ENCODE data around the gene LAT. TPM values are rescaled to one million over a fixed set of nuclear protein-coding genes. Genes with fewer than 3 reads are reported as not detected.
"Not testable (repeated sequence)": the region's sequence is repeated elsewhere in the genome, so short reads cannot be mapped to it uniquely, and the experiment has no call there.

LAT gene
- total and polyA plus RNA-seq, 2 experiments from 2014 or later = 2.4 to 2.9 TPM

GRCh38 chr16:28974437-28975157 is 10.3 kb upstream of the LAT start, which contains the start of gene SPNS1:
Gene SPNS1, plus strand, starts transcription at chr16:28974778. Its CDS starts 374 bp downstream, at chr16:28975152.
- Histone ChIP-seq H3F3A (ENCODE audit: insufficient read depth) (peaks cover 3% of the 10 kb centered on the region; the same call in 1 of the 2 replicates), H3K9ac (peak within 1 kb of the TSS; percentile 99), H2AFZ (peak within 1 kb of the TSS; percentile 97), H3K4me3 (peak within 1 kb of the TSS; percentile 96), H3K9me2 (ENCODE audit: insufficient read depth) (no peaks in the 10 kb centered on the region), H3K4me2 (ENCODE audit: unreplicated experiment) (peak within 1 kb of the TSS; percentile 97), H3K27me3 (replicated peaks; ENCODE audit: insufficient read depth) (no peaks in the 10 kb centered on the region), H3K36me3 (ENCODE audit: low read depth) (no peaks in the 10 kb centered on the region), H3K9me3 (ENCODE audit: low read depth) (no peaks in the 10 kb centered on the region), H4K20me1 (ENCODE audit: insufficient read depth) (no peaks in the 10 kb centered on the region), H3K79me2 (ENCODE audit: insufficient read depth) (peaks cover 33% of the 10 kb centered on the region), H3K4me1 (ENCODE audit: insufficient read depth) (0 out of 2 replicates have a peak, but pooled peaks cover 8% of the 10 kb centered on the region), H3K27ac (peak within 1 kb of the TSS; percentile 98)
- in situ Hi-C loops (cut with MboI) = no loop called here
- no peak for TF ChIP-seq EZH2phosphoT487 (IDR thresholded peaks at IDR 0.05; ENCODE audit: insufficient read depth, low read depth)
- no peak for TF ChIP-seq EZH2 (IDR thresholded peaks at IDR 0.05; ENCODE audit: insufficient read depth, poor library complexity, severe bottlenecking)
- peak; percentile 99 for DNase-seq
- 1% methylated on average over 56 to 60 of the region's 60 CpGs for WGBS, 2 experiments (ENCODE audit: low coverage in 1 of 2, low lambda C conversion rate in 2 of 2, missing lambda C conversion rate in 2 of 2)

GRCh38 chr16:28975158-28975599 is 9.7 kb upstream of the LAT start:
- H3K36me3 ChIP-seq (ENCODE audit: low read depth) = no peaks in the 10 kb centered on the region
- in situ Hi-C loops (cut with MboI) = no loop called here

GRCh38 chr16:28977703-28978662 is 6.9 kb upstream of the LAT start:
- no peak overlapping the region for H3K9ac ChIP-seq
- no peak overlapping the region for H3K4me3 ChIP-seq
- peaks cover 3% of the 10 kb centered on the region; the same call in 1 of the 2 replicates for H3F3A ChIP-seq (ENCODE audit: insufficient read depth)
- TF ChIP-seq EZH2 (IDR thresholded peaks at IDR 0.05; ENCODE audit: insufficient read depth, poor library complexity, severe bottlenecking) (no peak), EZH2phosphoT487 (IDR thresholded peaks at IDR 0.05; ENCODE audit: insufficient read depth, low read depth) (no peak)
- H3K27ac ChIP-seq = no peak overlapping the region
- H3K4me1 ChIP-seq (ENCODE audit: insufficient read depth) = 0 out of 2 replicates have a peak, but pooled peaks cover 8% of the 10 kb centered on the region
- H3K4me2 ChIP-seq (ENCODE audit: unreplicated experiment) = no peak overlapping the region
- H3K9me3 ChIP-seq (ENCODE audit: low read depth) = no peaks in the 10 kb centered on the region
- H3K36me3 ChIP-seq (ENCODE audit: low read depth) = no peaks in the 10 kb centered on the region; the same call in 1 of the 2 replicates
- no peak overlapping the region for H2AFZ ChIP-seq
- in situ Hi-C loops (cut with MboI) = no loop called here
- no peaks in the 10 kb centered on the region for H3K27me3 ChIP-seq (replicated peaks; ENCODE audit: insufficient read depth)
- no peaks in the 10 kb centered on the region for H3K9me2 ChIP-seq (ENCODE audit: insufficient read depth)
- no peaks in the 10 kb centered on the region for H4K20me1 ChIP-seq (ENCODE audit: insufficient read depth)
- H3K79me2 ChIP-seq (ENCODE audit: insufficient read depth) = peaks cover 33% of the 10 kb centered on the region
- DNase-seq = no peak
- WGBS, 2 experiments (ENCODE audit: low coverage in 1 of 2, low lambda C conversion rate in 2 of 2, missing lambda C conversion rate in 2 of 2) = 88 to 92% methylated on average over 9 to 11 of the region's 11 CpGs

More at GRCh38 chr16:28975158-28975599, 9.7 kb upstream of the LAT start:
- Histone ChIP-seq H3K9ac (peak overlapping the region; percentile 99), H2AFZ (peak overlapping the region; percentile 97), H3K27me3 (replicated peaks; ENCODE audit: insufficient read depth) (no peaks in the 10 kb centered on the region), H3K9me3 (ENCODE audit: low read depth) (no peaks in the 10 kb centered on the region), H3K4me2 (ENCODE audit: unreplicated experiment) (peak overlapping the region; percentile 87), H3K27ac (peak overlapping the region; percentile 98), H3K4me3 (peak overlapping the region; percentile 96), H3K9me2 (ENCODE audit: insufficient read depth) (no peaks in the 10 kb centered on the region), H3K4me1 (ENCODE audit: insufficient read depth) (0 out of 2 replicates have a peak, but pooled peaks cover 8% of the 10 kb centered on the region), H4K20me1 (ENCODE audit: insufficient read depth) (no peaks in the 10 kb centered on the region), H3F3A (ENCODE audit: insufficient read depth) (peaks cover 3% of the 10 kb centered on the region; the same call in 1 of the 2 replicates), H3K79me2 (ENCODE audit: insufficient read depth) (peaks cover 33% of the 10 kb centered on the region)
- 8 to 10% methylated on average over 20 to 30 of the region's 30 CpGs for WGBS, 2 experiments (ENCODE audit: low coverage in 1 of 2, low lambda C conversion rate in 2 of 2, missing lambda C conversion rate in 2 of 2)
- peak; percentile 47 for DNase-seq
- no peak for TF ChIP-seq EZH2 (IDR thresholded peaks at IDR 0.05; ENCODE audit: insufficient read depth, poor library complexity, severe bottlenecking)
- TF ChIP-seq EZH2phosphoT487 (IDR thresholded peaks at IDR 0.05; ENCODE audit: insufficient read depth, low read depth) = no peak

- H2AFZ ChIP-seq; H3K9me2 ChIP-seq (ENCODE audit: insufficient read depth); H3K4me3 ChIP-seq; H3K27me3 ChIP-seq (replicated peaks; ENCODE audit: insufficient read depth); H3K4me1 ChIP-seq (ENCODE audit: insufficient read depth); DNase-seq; H4K20me1 ChIP-seq (ENCODE audit: insufficient read depth); H3K9ac ChIP-seq; H3K4me2 ChIP-seq (ENCODE audit: unreplicated experiment); H3K9me3 ChIP-seq (ENCODE audit: low read depth); H3F3A ChIP-seq (ENCODE audit: insufficient read depth); H3K36me3 ChIP-seq (ENCODE audit: low read depth); in situ Hi-C loops (cut with MboI); H3K27ac ChIP-seq: not testable (repeated sequence)
- H3K79me2 ChIP-seq (ENCODE audit: insufficient read depth) = peaks cover 27% of the 10 kb centered on the region
- 88 to 91% methylated on average over 7 of the region's 7 CpGs for WGBS, 2 experiments (ENCODE audit: low coverage in 1 of 2, low lambda C conversion rate in 2 of 2, missing lambda C conversion rate in 2 of 2)
Observed at GRCh38 chr16:28980330-28980729, 4.5 kb upstream of the LAT start.
